GM19452 (cell line): ENCODE data around the gene EXD3.
"Not testable (repeated sequence)": the region's sequence is repeated elsewhere in the genome, so short reads cannot be mapped to it uniquely, and the experiment has no call there.

Experiments
- ATAC-seq: cut with Tn5 transposase; IDR thresholded peaks from one replicate; pipeline ENCODE4 v1.9.1; 2021; ENCODE audit not compliant: unreplicated experiment

EXD3 gene

DNA sequence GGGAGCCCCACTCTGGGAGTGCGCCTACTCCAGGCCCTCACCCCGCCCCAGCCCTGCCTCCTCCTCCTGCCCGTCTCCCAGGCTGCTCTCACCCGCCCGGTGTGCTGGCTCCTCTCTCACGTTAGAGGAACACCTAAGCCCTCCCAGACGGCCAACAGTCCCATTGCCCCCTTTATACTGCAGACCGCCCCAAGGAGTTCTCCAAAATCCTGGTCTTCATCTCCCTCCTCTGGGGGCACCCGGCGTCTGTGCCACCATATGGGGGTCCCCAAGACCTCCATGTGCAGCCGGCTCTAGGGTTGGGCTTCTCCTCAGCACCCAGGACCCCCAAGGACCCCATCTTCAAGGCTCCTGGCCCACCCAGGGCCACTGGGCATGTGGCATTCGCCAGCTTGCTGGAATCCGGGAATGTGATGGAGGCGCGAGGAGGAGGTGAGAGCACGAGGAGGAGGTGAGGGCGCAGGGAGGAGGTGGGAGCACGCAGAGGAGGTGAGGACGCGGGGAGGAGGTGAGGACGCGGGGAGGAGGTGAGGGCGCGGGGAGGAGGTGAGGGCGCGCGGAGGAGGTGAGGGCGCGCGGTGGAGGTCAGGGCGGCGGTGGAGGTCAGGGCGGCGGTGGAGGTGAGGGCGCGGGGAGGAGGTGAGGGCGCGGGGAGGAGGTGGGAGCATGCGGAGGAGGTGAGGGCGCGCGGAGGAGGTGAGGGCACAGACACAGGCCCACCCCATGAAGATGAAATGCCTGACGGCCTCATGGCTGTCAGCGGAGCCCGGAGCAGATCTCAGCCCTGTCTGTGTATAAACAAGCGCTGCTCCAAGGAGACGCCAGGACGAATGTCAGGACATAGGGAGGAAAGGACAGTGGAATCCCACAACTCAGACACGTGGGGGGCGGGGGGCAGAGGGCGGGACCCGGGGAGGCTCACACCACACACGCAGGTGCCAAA, 41.2 kb downstream of the EXD3 start:
- ATAC-seq: no peak

DNA sequence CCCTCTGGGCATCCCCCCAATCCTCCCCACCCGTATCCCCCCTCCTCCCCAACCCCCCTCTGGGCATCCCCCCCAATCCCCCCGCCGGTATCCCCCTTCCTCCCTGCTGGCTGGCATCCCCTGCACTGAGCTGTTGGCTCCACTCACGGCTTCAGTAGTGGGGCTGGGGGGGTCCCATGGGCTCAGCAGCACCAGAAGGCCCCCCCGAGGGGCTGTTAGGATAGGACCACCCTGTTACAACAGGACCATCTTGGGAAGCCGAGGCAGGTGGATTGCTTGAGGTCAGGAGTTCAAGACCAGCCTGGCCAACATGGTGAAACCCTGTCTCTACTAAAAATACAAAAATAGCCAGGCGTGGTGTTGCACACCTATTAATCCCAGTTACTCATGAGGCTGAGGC, 42.4 kb downstream of the EXD3 start:
- no peak for ATAC-seq

- no peak for ATAC-seq
Measured at GRCh38 chr9:137380171-137380570, 42.8 kb downstream of the EXD3 start.

DNA sequence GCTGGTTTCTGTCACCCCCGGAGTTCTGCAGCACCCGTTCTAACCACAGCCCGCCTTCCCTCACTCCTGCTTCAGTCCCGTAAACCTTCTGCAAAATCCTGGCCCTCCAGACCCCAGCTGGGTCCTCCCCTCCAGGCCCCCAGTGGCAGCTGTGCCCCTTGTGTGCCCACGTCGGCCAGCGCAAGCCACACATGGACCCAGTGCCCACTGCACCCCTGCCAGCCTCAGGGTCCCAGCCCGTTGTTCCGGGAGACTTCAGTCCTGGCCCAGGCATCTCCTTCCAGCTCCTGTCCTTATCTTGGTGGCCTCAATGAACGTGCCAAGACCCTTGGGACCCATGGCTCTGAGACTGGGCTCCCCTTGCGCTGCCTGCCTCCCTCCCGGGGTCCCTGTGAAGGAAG, 43.2 kb downstream of the EXD3 start:
- ATAC-seq: no peak

DNA sequence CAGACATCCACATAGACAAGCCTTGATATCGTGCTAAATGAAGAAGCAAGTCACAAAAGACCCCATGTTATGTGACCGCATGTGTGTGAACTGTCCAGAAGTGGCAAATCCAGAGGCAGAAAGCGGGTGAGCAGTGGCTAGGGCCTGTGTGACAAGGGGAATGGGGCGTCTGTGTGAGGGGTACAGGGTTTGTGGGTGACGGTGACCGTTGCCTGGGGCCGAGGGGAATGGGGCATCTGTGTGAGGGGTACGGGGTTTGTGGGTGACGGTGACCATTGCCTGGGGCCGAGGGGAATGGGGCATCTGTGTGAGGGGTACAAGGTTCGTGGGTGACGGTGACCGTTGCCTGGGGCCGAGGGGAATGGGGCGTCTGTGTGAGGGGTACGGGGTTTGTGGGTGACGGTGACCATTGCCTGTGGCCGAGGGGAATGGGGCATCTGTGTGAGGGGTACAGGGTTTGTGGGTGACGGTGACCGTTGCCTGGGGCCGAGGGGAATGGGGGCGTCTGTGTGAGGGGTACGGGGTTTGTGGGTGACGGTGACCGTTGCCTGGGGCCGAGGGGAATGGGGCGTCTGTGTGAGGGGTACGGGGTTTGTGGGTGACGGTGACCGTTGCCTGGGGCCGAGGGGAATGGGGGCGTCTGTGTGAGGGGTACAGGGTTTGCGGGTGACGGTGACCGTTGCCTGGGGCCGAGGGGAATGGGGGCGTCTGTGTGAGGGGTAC, 44.1 kb downstream of the EXD3 start:
- ATAC-seq: not testable (repeated sequence)

- no peak for ATAC-seq
Measured at GRCh38 chr9:137376386-137376785, 46.6 kb downstream of the EXD3 start.

DNA sequence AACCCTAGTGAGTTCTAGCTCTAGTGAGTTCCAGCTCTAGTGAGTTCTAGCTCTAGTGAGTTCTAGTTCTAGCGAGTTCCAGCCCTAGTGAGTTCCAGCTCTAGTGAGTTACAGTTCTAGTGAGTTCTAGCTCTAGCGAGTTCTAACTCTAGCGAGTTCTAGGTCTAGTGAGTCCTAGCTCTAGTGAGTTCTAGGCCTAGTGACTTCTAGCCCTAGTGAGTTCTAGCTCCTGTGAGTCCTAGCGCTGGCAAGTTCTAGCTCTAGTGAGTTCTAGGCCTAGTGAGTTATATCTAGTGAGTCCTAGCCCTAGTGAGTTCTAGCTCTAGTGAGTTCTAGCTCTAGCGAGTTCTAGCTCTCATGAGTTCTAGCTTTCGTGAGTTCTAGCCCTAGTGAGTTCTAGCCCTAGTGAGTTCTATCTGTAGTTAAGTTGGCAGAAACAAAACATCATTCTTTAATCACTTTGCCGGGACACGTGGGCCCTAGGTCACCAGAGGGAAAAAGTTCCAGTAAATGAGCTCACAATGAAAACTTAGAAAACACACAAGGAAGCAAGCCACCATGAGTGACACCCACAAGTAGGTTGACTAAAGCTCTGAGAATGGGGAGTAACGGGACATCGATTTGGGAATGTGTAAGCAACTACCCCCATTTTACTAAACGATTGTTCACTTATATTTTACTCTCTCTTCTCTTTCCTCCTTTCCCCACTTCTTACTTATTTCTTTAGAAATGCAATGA, 47.5 kb downstream of the EXD3 start:
- no peak for ATAC-seq

GRCh38 chr9:137374131-137374845, 48.7 kb downstream of the EXD3 start:
- ATAC-seq: no peak

DNA sequence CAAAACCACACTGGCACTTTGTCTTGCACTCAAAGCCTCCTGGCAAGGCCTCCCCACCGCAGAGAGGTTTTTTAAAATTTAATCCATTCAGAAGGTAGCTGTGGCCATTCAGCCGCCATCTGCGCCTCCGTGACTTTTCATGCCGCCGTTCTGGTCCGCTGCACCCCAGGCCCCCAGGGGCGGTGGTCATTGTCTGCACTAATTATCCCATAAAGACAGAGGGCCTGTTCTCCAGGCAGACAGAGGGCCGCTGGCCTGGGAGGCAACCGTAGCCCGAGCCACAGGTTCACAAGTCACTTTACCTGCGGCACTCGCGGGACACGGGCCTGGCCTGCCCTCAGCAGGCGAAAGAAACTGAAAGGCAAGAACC, 49.4 kb downstream of the EXD3 start:
- no peak for ATAC-seq

GRCh38 chr9:137372693-137373610, 50.0 kb downstream of the EXD3 start:
- ATAC-seq: no peak

DNA sequence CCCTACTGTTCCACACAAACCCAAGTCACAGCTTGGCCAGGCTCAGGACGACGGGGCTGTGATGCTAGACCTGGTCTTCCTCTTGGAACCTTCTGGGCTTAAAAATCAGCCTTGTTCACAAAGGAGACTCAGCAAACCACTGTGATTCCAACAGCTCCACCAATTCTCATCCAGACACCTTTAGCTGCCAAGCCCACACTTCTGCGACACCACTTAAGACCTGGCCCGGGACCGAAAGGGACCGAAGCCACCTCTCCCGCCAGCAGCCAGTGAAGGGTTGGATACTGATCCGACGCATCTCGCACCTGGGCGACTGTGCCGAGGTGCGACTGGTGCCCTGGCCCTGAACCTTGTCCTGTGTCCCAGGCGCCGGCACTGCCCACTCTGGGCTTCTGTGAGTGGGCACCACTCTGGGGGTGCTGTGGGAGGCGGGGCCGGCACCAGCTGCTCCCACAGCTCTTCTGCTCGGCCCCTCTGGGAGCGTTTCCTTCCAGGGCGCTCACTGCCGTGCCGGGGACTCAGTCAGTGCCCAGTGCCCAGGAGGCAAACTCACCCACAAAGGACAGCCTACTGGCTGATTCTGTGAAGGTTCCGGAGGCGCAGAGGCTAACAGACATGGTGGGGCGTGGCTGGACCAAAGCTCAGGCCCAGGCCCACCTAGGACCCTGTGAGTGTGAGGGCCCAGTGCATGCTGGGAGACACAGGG, 50.9 kb downstream of the EXD3 start:
- ATAC-seq: no peak

GRCh38 chr9:137371521-137371941, 51.4 kb downstream of the EXD3 start:
- ATAC-seq: no peak

DNA sequence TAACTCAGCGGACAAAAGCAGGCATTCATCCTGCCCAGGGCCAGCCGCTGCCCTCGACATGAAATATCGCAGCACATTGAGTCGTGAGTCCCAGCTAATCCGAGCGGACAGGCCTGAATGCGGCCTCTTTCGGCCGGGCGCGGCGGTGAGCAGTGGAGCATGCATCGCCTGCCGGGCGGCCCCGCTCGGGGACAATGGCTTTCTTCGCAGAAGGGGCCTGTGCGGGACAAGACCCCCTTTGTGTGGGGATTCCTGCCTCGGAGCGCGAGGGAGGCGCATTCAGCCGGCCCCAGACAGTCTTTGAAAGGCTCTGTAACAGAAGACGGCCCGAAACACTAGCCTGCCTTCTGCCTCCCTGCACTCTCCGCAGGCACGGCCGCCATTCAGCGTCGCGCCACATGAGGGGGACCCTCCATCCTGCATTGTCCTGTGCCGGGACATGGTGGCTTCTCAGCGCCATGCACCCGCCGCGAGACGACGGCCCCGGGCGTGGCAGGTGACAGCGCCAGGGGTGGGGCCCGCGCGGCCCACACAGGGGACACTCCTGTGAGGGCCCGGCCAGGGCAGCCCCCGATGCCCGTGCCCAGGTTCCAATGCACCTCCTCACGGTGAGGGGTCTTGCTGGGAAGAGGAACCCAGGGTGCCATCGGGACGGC, 52.0 kb downstream of the EXD3 start:
- ATAC-seq: no peak

GRCh38 chr9:137369911-137370764, 52.8 kb downstream of the EXD3 start:
- ATAC-seq: no peak

DNA sequence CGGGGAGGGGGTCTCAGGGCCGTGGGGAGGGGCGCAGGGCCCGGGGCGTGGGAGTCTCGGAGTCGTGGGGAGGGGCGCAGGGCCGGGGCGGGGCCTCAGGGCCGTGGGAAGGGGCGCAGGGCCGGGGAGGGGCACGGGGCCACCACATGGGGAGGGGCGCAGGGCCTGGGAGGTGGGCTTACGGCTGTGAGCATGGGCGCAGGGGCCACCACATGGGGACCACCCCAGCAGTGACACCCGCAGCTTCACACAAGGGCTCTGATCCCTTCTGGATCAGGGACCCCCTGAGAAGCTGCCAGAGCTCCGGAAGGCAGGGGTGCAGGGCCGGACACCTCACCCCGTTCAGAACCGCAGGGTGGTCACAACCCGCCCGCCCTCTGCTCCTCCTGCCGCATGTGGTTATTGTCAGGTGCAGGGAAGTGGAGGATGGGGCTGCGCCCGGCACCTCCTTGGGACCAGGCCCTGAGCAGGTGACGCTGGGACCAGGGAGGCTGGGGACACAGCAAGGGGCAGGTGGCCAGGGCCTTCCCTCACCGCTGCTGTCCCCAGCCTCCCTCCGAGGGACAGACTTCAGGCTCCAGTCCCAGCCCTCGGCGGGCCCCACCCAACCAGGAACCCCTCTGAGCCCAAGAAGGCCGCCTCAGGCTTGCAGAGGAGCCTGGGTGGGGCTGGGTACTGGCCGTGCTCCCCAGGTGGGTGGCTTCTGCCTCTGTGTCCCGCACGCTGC, 53.7 kb downstream of the EXD3 start:
- ATAC-seq: no peak

DNA sequence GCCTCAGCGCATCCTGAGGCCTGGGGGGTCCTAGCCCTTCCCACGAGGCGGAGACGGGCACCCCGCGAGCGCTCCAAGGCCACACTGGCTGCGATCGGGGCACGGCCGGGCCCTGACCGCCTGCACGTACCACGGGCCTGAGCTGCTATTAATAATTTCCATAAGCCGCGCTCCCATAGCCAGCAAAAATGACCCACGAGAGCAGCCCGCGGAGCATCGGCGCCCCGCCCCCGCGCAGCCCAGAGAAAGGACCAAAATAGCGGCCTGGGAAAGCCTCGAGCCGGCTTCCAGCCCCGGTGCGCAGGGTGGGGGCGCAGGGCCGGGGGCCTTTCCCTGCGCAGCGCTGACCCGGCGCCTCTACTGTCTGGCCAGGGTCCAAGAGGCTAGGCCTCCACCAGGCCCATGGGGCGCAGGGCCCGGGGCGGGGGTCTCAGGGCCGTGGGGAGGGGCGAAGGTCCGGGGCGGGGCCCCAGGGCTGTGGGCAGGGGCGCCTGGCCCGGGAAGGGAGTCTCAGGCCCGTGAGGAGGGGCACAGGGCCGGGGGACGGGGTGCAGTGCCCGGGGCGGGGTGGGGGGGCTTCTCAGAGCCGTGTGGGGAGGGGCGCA, 54.4 kb downstream of the EXD3 start:
- ATAC-seq: no peak
